Skeletal muscle satellite cell (primary cell): ENCODE data around the gene BRDT.

Source experiments
- H3K27me3 ChIP-seq: 2 replicates; pipeline ENCODE4 v1.7.0; 2013; ENCODE audit warnings: low read length; ENCODE audit not compliant: control insufficient read depth, insufficient read depth
- H3K36me3 ChIP-seq: 2 replicates; pipeline ENCODE4 v1.7.0; 2013; ENCODE audit warnings: mild to moderate bottlenecking, control low read depth, low read length; ENCODE audit not compliant: insufficient read depth
- H3K4me1 ChIP-seq: 2 replicates; pipeline ENCODE4 v1.7.0; 2013; ENCODE audit warnings: low read length; ENCODE audit not compliant: control insufficient read depth, insufficient read depth
- H3K4me2 ChIP-seq: 2 replicates; pipeline ENCODE4 v1.7.0; 2013; ENCODE audit warnings: mild to moderate bottlenecking, low read length
- H3K4me3 ChIP-seq: 2 replicates; pipeline ENCODE4 v1.7.0; 2013; ENCODE audit warnings: low read length
- H3K9ac ChIP-seq: 2 replicates; pipeline ENCODE4 v1.7.0; 2013; ENCODE audit warnings: mild to moderate bottlenecking, low read depth, low read length, moderate library complexity
- H3K9me3 ChIP-seq: replicated peaks from 2 replicates; pipeline ENCODE4 v1.7.0; 2013; ENCODE audit warnings: mild to moderate bottlenecking, control low read depth, low read length

Gene BRDT

GRCh38 chr1:91937613-91938012, 11.6 kb upstream of the BRDT start:
- Histone ChIP-seq H3K9ac (no peak overlapping the region), H3K4me1 (no peaks in the 10 kb centered on the region), H3K9me3 (no peaks in the 10 kb centered on the region), H3K4me3 (no peak overlapping the region), H3K36me3 (no peaks in the 10 kb centered on the region), H3K27me3 (no peaks in the 10 kb centered on the region), H3K4me2 (no peak overlapping the region)

DNA sequence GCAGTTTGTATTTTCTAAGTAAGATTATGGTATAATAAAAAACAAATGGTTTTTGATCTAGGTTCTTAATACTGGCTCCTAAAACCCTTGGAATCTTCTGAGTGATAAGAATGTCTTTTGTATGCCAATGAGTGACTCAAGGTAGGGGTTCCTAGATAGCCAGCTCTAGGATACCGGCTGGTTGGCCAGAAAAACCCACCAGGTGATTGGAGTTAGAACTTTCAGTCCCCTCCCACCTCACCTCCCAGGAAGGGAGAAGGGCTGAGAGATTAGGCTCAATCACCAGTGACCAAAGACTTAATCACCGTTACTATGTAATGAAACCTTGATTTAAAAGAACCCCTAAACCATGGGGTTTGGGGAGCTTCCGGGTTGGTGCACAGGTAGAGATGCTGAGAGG, 8.7 kb upstream of the BRDT start:
- Histone ChIP-seq H3K4me3 (no peak overlapping the region), H3K4me2 (no peak overlapping the region), H3K9me3 (no peaks in the 10 kb centered on the region), H3K4me1 (no peaks in the 10 kb centered on the region), H3K27me3 (no peaks in the 10 kb centered on the region), H3K9ac (no peak overlapping the region), H3K36me3 (no peaks in the 10 kb centered on the region)

DNA sequence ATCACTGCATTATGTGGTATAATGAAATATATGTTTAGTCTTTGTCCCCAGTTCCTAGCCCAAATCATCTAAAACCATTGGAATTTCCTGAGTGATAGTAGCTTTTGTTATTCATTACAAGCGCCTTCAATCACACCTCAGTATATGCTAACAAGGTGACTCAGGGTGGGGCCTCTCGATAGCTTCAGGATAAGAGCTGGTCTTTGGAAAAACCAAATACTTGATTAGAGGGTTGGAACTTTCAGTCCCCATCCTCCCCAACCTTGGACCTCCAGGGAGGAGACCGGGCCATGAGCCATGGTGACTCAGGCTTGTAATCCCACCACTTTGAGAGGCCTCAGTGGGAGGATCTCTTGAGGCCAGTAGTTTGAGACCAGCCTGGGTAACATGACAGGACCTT, 5.1 kb upstream of the BRDT start:
- no peaks in the 10 kb centered on the region for H3K9me3 ChIP-seq
- H3K4me1 ChIP-seq = no peaks in the 10 kb centered on the region
- H3K9ac ChIP-seq = no peak overlapping the region
- H3K4me2 ChIP-seq = no peak overlapping the region
- no peaks in the 10 kb centered on the region for H3K27me3 ChIP-seq
- H3K4me3 ChIP-seq = no peak overlapping the region
- no peaks in the 10 kb centered on the region for H3K36me3 ChIP-seq

GRCh38 chr1:91948097-91948496, 1.1 kb upstream of the BRDT start:
- H3K36me3 ChIP-seq = no peaks in the 10 kb centered on the region
- no peak overlapping the region for H3K4me2 ChIP-seq
- no peak overlapping the region for H3K4me3 ChIP-seq
- no peaks in the 10 kb centered on the region for H3K27me3 ChIP-seq
- no peak overlapping the region for H3K9ac ChIP-seq
- H3K9me3 ChIP-seq = no peaks in the 10 kb centered on the region
- no peaks in the 10 kb centered on the region for H3K4me1 ChIP-seq

GRCh38 chr1:91948501-91949355, 473 bp upstream of the BRDT start:
- Histone ChIP-seq H3K36me3 (no peaks in the 10 kb centered on the region), H3K9ac (no peak overlapping the region), H3K27me3 (no peaks in the 10 kb centered on the region), H3K4me3 (no peak overlapping the region), H3K4me1 (no peaks in the 10 kb centered on the region), H3K4me2 (no peak overlapping the region), H3K9me3 (no peaks in the 10 kb centered on the region)

- Histone ChIP-seq H3K4me1 (no peaks in the 10 kb centered on the region), H3K9ac (no peak overlapping the region), H3K27me3 (no peaks in the 10 kb centered on the region), H3K4me3 (no peak overlapping the region), H3K36me3 (no peaks in the 10 kb centered on the region), H3K9me3 (no peaks in the 10 kb centered on the region), H3K4me2 (no peak overlapping the region)
Measured at GRCh38 chr1:91952187-91952586, 3.0 kb downstream of the BRDT start.

DNA sequence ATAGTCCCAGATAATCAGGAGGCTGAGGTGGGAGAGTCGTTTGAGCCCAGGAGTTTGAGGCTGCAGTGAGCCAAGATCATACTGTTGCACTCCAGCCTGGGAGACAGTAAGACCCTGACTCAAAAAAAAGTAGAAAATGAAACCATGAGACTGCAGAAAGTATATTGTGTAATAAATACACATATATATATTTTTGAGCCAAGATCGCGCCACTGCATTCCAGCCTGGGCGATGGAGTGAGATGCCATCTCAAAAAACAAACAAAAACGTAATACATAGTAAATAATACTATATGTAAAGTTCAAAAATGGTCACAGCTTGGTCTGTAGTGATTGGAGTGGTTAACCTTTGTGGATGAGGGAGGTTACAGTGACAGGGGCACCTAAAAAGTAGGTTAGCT, 9.7 kb downstream of the BRDT start:
- Histone ChIP-seq H3K4me1 (no peaks in the 10 kb centered on the region), H3K9ac (no peak overlapping the region), H3K4me2 (no peak overlapping the region), H3K36me3 (no peaks in the 10 kb centered on the region), H3K4me3 (no peak overlapping the region), H3K9me3 (no peaks in the 10 kb centered on the region), H3K27me3 (no peaks in the 10 kb centered on the region)

DNA sequence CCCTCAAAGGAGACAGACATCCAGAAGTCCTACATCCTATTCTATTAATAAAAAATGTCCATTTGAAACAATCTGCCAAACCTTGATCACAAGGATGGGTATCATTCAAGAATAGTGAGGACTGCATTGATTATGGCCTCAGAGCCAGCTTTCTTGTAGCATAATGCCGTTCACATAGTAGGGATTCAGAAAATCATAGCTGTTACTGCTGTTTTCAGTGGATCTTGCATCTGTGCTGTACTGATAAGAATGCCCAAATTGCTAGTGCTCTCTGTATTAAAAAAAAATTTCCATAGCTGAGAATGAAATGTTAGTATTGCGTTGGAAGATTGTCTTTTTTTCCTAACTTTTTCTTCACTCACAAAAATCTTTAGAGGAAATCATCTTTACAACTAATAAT, 19.1 kb downstream of the BRDT start:
- Histone ChIP-seq H3K9ac (no peak overlapping the region), H3K4me2 (no peak overlapping the region), H3K4me3 (no peak overlapping the region), H3K4me1 (no peaks in the 10 kb centered on the region), H3K36me3 (no peaks in the 10 kb centered on the region), H3K27me3 (no peaks in the 10 kb centered on the region), H3K9me3 (no peaks in the 10 kb centered on the region)

GRCh38 chr1:91979383-91979782, 30.2 kb downstream of the BRDT start:
- Histone ChIP-seq H3K4me2 (no peak overlapping the region), H3K4me3 (no peak overlapping the region), H3K36me3 (no peaks in the 10 kb centered on the region), H3K9ac (no peak overlapping the region), H3K27me3 (peaks cover 2% of the 10 kb centered on the region), H3K9me3 (no peaks in the 10 kb centered on the region), H3K4me1 (no peaks in the 10 kb centered on the region)

DNA sequence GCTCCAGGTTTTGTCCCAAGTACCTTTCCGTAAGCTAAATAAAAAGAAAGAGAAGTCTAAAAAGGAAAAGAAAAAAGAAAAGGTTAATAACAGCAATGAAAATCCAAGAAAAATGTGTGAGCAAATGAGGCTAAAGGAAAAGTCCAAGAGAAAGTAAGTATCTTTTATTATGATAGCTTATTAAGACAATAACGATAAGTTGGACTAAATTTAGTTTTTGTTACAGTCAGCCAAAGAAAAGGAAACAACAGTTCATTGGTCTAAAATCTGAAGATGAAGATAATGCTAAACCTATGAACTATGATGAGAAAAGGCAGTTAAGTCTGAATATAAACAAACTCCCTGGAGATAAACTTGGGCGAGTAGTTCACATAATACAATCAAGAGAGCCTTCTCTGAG, 31.5 kb downstream of the BRDT start:
- no peak overlapping the region for H3K9ac ChIP-seq
- H3K36me3 ChIP-seq = no peaks in the 10 kb centered on the region
- no peaks in the 10 kb centered on the region for H3K4me1 ChIP-seq
- no peaks in the 10 kb centered on the region for H3K9me3 ChIP-seq
- no peak overlapping the region for H3K4me3 ChIP-seq
- H3K27me3 ChIP-seq = peaks cover under 1% of the 10 kb centered on the region
- H3K4me2 ChIP-seq = no peak overlapping the region

DNA sequence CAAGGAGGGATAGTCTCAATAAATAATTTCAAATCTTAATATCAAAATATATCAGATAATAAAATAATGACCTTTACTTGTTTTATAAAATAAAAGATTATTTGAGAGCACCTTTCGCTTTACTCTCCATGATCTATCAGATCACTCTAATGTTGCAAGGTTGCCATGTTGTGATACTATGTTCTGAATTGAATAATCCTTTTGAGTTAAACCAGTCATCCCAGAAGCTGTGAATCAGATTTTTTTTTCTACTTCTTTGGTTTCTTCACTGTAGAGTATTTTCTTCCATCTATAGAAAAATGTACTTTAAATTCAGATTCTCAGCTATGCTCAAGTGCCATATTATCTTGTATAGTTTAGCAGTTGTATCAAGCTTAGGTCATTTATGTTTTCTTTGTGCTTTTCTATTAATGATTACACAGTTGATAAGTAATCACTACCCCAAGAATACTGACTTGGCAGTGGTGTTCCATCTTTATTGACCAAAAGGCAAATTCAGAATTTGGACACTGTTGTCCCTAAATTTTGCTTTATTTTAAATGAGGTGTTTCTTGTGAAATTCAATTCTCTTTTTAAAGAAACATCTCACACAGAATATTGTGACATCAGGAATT, 32.9 kb downstream of the BRDT start:
- no peak overlapping the region for H3K4me2 ChIP-seq
- H3K36me3 ChIP-seq = no peaks in the 10 kb centered on the region
- H3K9me3 ChIP-seq = no peaks in the 10 kb centered on the region
- H3K4me3 ChIP-seq = no peak overlapping the region
- H3K27me3 ChIP-seq = no peaks in the 10 kb centered on the region
- no peaks in the 10 kb centered on the region for H3K4me1 ChIP-seq
- H3K9ac ChIP-seq = no peak overlapping the region

GRCh38 chr1:91993256-91993655, 44.1 kb downstream of the BRDT start:
- Histone ChIP-seq H3K27me3 (no peaks in the 10 kb centered on the region), H3K36me3 (no peaks in the 10 kb centered on the region), H3K4me1 (no peaks in the 10 kb centered on the region)

More at GRCh38 chr1:91993256-91993655, 44.1 kb downstream of the BRDT start:
- Histone ChIP-seq H3K4me2 (no peak overlapping the region), H3K9me3 (no peaks in the 10 kb centered on the region), H3K4me3 (no peak overlapping the region), H3K9ac (no peak overlapping the region)
